ENCODE measurements around the gene ELMO3. TPM values are rescaled to one million over a fixed set of nuclear protein-coding genes. Genes with fewer than 3 reads are reported as not detected.

The ELMO3 gene
- total and polyA plus RNA-seq, 2 of the 4 experiments (the other 2 are of a cell fraction), result 0.36 to 1.6 TPM

GRCh38 chr16:67201411-67202345 is 2.7 kb downstream of the ELMO3 start:
- H3K4me1 ChIP-seq (ENCODE audit: control insufficient read depth, insufficient read depth, low read length), result no peaks in the 10 kb centered on the region
- H3K23ac ChIP-seq (ENCODE audit: low read depth, low read length), result no peak overlapping the region
- no peak overlapping the region for H4K8ac ChIP-seq (ENCODE audit: low read depth in 2 of 2, low read length in 2 of 2)
- DNase-seq (no peak), ATAC-seq (ENCODE audit: low read depth) (no peak)
- H2AFZ ChIP-seq (replicated peaks; ENCODE audit: low read length, poor library complexity), result no peak overlapping the region
- no TSS peak for BruUV-seq (replicated peaks)
- no peak overlapping the region for H2BK120ac ChIP-seq (ENCODE audit: low read depth, low read length)
- H4K20me1 ChIP-seq (ENCODE audit: insufficient read depth, low read length), result 0 out of 2 replicates have a peak, but pooled peaks cover 9% of the 10 kb centered on the region
- H3K4me2 ChIP-seq (ENCODE audit: low read depth, low read length), result no peak overlapping the region
- in situ Hi-C loops (cut with MboI; ENCODE audit: low sequenced_read_pairs), result no loop called here
- H3K79me1 ChIP-seq (ENCODE audit: low read depth in 1 of 2, low read length in 2 of 2), result peaks cover 0 to 5% of the 10 kb centered on the region in 2 experiments; a peak in 1 of 4 replicates
- no peaks in the 10 kb centered on the region for H3K9me3 ChIP-seq (ENCODE audit: control insufficient read depth, insufficient read depth, low read length)
- ChIA-PET POLR2A (ENCODE audit: unreplicated experiment) (interaction anchor here (0.5 kb wide), 1 partner anchor 218 kb away, joined by 8 read pairs; no protein-coding TSS in a partner anchor), CTCF (interaction anchor here (0.6 kb wide), 1 partner anchor 792 kb away, joined by 3 read pairs; no protein-coding TSS in a partner anchor)
- intact Hi-C loops (cut with micrococcal nuclease), result no loop called here
- no peak overlapping the region for H3K18ac ChIP-seq (ENCODE audit: low read depth, low read length)
- H3K4ac ChIP-seq (ENCODE audit: low read depth, low read length), result no peak overlapping the region
- H2BK20ac ChIP-seq (ENCODE audit: low read depth, low read length), result no peak overlapping the region
- H2AK5ac ChIP-seq (ENCODE audit: low read depth, low read length), result no peak overlapping the region
- no peak overlapping the region for H2AK9ac ChIP-seq (replicated peaks; ENCODE audit: low read depth, low read length, poor library complexity)
- no peak overlapping the region for H3K56ac ChIP-seq (ENCODE audit: extremely low read depth, insufficient read depth, low read length)
- H3K4me3 ChIP-seq (ENCODE audit: insufficient read depth, low read depth, low read length), result no peak overlapping the region
- no peak overlapping the region for H2BK5ac ChIP-seq (ENCODE audit: low read depth, low read length, poor library complexity, severe bottlenecking)
- H2BK15ac ChIP-seq (ENCODE audit: low read depth, low read length), result no peak overlapping the region
- no peak overlapping the region for H4K5ac ChIP-seq (ENCODE audit: low read depth, low read length)
- H4K91ac ChIP-seq (ENCODE audit: insufficient read depth, low read depth, low read length), result no peak overlapping the region
- TF ChIP-seq CTCF (conservative IDR thresholded peaks at IDR 0.05; ENCODE audit: low read depth, low read length), result no peak
- TF ChIP-seq CEBPB (IDR thresholded peaks at IDR 0.05; ENCODE audit: low read depth, low read length), result no peak
- no peak for TF ChIP-seq RCOR1 (IDR thresholded peaks at IDR 0.05; ENCODE audit: insufficient replicate concordance, low read length)
- TF ChIP-seq FOS (IDR thresholded peaks at IDR 0.05; ENCODE audit: low read depth, low read length), result no peak
- TF ChIP-seq MXI1 (IDR thresholded peaks at IDR 0.05; ENCODE audit: borderline replicate concordance, low read depth, low read length), result no peak
- no peak for TF ChIP-seq CHD1 (IDR thresholded peaks at IDR 0.05; ENCODE audit: low read depth, low read length)
- no peak for TF ChIP-seq POLR2A (IDR thresholded peaks at IDR 0.05; ENCODE audit: low read depth, low read length)
- TF ChIP-seq ELK1 (IDR thresholded peaks at IDR 0.05; ENCODE audit: borderline replicate concordance, low read depth, low read length), result no peak
- TF ChIP-seq NFE2L2 (IDR thresholded peaks at IDR 0.05; ENCODE audit: low read depth, low read length), result no peak
- no peak for TF ChIP-seq MAFK (IDR thresholded peaks at IDR 0.05; ENCODE audit: low read depth, low read length)
- TF ChIP-seq RAD21 (IDR thresholded peaks at IDR 0.05; ENCODE audit: low read length), result no peak
- H3K36me3 ChIP-seq (ENCODE audit: control insufficient read depth, insufficient read depth, low read length), result peaks cover 47% of the 10 kb centered on the region
- WGBS, 2 experiments (ENCODE audit: extremely low coverage in 2 of 2, insufficient read length in 1 of 2), result 92% methylated on average over 11 of the region's 40 CpGs; no CpG with 5 or more reads in 1 of the 2 experiments
- H3K14ac ChIP-seq (replicated peaks; ENCODE audit: low read depth, low read length), result no peak overlapping the region
- H3K27ac ChIP-seq (ENCODE audit: insufficient read depth, low read length), result no peak overlapping the region
- no peaks in the 10 kb centered on the region for H3K9me1 ChIP-seq (ENCODE audit: insufficient read depth, low read length)
- dilution Hi-C loops (cut with HindIII; ENCODE audit: low sequenced_read_pairs, unreplicated experiment), result no loop called here
- H3K9ac ChIP-seq (ENCODE audit: low read depth, low read length), result no peak overlapping the region
- no peaks in the 10 kb centered on the region for H3K27me3 ChIP-seq (ENCODE audit: control insufficient read depth, insufficient read depth, low read length)

Measured in IMR-90 (cell line).